Measurements from ENCODE around the gene KCNK16.

The KCNK16 gene

DNA sequence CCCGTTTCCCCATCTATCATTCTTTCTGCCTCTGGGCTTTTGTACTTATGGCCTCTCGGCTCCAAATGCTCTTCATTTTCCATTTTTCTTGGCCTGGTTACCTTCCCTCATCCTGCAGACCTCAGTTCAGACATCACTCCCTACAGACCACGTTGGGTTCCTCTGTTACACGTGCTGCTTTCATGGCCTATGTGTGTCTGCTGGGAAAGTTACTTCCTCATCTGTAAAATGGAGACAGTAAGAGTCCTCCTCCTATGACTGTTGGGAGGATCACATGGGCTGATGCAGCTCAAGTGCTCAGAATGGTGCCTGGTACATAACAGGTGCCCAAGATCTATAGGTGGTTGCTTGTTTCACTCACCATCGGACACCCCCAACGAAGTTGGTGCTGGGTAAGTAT lies 21.8 kb downstream of the KCNK16 start:
- TF ChIP-seq, protein P1, sequence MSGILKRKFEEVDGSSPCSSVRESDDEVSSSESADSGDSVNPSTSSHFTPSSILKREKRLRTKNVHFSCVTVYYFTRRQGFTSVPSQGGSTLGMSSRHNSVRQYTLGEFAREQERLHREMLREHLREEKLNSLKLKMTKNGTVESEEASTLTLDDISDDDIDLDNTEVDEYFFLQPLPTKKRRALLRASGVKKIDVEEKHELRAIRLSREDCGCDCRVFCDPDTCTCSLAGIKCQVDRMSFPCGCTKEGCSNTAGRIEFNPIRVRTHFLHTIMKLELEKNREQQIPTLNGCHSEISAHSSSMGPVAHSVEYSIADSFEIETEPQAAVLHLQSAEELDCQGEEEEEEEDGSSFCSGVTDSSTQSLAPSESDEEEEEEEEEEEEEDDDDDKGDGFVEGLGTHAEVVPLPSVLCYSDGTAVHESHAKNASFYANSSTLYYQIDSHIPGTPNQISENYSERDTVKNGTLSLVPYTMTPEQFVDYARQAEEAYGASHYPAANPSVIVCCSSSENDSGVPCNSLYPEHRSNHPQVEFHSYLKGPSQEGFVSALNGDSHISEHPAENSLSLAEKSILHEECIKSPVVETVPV (CRISPR knock-in tag; IDR thresholded peaks at IDR 0.05) = no peak
- TF ChIP-seq RARB (CRISPR knock-in tag; IDR thresholded peaks at IDR 0.05) (no peak), ISL1 (CRISPR knock-in tag; IDR thresholded peaks at IDR 0.05) (no peak), TOX (CRISPR knock-in tag; IDR thresholded peaks at IDR 0.05; ENCODE audit: borderline replicate concordance) (no peak), PPARA (CRISPR knock-in tag; IDR thresholded peaks at IDR 0.05; ENCODE audit: borderline replicate concordance) (no peak), BACH2 (CRISPR knock-in tag; IDR thresholded peaks at IDR 0.05; ENCODE audit: borderline replicate concordance) (no peak), ZC3H10 (CRISPR knock-in tag; IDR thresholded peaks at IDR 0.05) (no peak), TCF4 (CRISPR knock-in tag; IDR thresholded peaks at IDR 0.05; ENCODE audit: borderline replicate concordance) (no peak), OSR1 (CRISPR knock-in tag; IDR thresholded peaks at IDR 0.05) (no peak)
- TF ChIP-seq, protein P2, sequence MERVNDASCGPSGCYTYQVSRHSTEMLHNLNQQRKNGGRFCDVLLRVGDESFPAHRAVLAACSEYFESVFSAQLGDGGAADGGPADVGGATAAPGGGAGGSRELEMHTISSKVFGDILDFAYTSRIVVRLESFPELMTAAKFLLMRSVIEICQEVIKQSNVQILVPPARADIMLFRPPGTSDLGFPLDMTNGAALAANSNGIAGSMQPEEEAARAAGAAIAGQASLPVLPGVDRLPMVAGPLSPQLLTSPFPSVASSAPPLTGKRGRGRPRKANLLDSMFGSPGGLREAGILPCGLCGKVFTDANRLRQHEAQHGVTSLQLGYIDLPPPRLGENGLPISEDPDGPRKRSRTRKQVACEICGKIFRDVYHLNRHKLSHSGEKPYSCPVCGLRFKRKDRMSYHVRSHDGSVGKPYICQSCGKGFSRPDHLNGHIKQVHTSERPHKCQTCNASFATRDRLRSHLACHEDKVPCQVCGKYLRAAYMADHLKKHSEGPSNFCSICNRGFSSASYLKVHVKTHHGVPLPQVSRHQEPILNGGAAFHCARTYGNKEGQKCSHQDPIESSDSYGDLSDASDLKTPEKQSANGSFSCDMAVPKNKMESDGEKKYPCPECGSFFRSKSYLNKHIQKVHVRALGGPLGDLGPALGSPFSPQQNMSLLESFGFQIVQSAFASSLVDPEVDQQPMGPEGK (CRISPR knock-in tag; IDR thresholded peaks at IDR 0.05; ENCODE audit: borderline replicate concordance) = no peak
- ATAC-seq = no peak

DNA sequence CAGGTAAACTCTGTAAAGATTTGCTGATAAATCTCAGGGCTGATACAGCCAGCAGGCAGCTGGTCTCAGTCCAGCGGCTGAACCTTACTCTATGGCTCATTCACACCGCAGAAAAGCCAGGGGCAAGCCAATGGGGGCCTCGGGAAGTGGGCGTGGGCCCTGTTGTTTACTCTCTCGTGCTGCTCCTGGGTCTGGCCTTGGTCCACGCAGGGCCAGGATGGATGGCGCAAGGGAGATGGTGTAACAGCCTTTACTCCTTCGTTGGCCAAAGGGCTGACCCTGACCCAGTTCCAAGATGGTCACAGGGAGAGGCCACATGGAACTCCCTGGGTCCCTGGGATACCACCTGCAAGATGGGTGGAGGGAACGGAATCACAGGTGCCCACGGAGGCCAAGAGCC lies 24.4 kb downstream of the KCNK16 start:
- no peak for ATAC-seq

DNA sequence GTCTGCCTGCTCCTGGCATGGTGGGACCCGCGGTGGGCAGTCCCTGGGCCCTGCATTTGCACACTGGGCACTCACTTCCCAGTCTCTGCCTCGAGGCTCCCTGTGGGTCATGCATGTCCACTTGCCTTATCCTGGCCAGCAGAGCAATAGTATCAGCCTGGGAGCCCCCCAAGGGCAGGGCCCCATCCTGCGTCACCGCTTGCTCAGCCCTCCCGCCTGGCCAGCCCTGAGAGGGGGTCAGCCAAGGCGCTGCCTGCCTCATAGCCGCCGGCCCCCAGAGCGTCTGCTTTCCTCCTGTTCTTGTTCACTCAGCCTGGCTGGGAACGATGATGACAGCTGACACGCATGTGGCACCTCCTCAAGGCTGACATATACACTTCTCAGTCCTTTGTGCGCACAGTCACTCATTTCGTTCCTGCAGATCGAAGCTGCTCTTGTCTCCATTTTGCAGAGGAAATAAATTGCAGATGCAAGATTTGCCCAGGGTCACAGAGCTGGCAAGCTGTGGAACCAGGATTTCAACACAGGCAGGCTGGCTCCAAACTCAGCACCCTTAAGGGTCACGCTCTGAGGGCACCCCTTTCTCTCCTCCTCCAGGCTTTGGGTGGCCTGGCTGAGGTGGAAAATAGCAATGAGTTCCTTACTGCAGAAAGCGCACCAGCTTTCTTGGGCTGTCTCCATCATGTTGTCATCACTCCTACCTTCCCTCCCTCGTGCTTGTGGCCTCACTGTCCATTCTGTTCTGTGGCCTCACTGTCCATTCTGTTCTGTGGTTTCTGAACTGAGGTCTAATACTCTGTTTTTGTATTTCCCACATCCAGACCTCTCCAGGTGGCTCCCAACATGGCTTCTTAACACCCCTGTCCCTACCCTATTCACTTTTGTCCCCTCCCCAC lies 25.5 kb downstream of the KCNK16 start:
- ATAC-seq = no peak; the same call in 2 of the 3 replicates
- TF ChIP-seq GLIS3 (CRISPR knock-in tag; IDR thresholded peaks at IDR 0.05) (no peak), ZNF70 (CRISPR knock-in tag; IDR thresholded peaks at IDR 0.05) (no peak), SNAI2 (CRISPR knock-in tag; IDR thresholded peaks at IDR 0.05) (no peak), BACH2 (CRISPR knock-in tag; IDR thresholded peaks at IDR 0.05; ENCODE audit: borderline replicate concordance) (no peak), OSR1 (CRISPR knock-in tag; IDR thresholded peaks at IDR 0.05) (no peak), CSDC2 (CRISPR knock-in tag; IDR thresholded peaks at IDR 0.05) (no peak), ZNF565 (CRISPR knock-in tag; conservative IDR thresholded peaks at IDR 0.05; ENCODE audit: low read depth) (no peak), RARB (CRISPR knock-in tag; IDR thresholded peaks at IDR 0.05) (no peak), ZFP30 (CRISPR knock-in tag; IDR thresholded peaks at IDR 0.05) (no peak), TOX (CRISPR knock-in tag; IDR thresholded peaks at IDR 0.05; ENCODE audit: borderline replicate concordance) (no peak), ESRRG (CRISPR knock-in tag; IDR thresholded peaks at IDR 0.05) (no peak), ISL1 (CRISPR knock-in tag; IDR thresholded peaks at IDR 0.05) (no peak), ZC3H10 (CRISPR knock-in tag; IDR thresholded peaks at IDR 0.05) (no peak), PPARA (CRISPR knock-in tag; IDR thresholded peaks at IDR 0.05; ENCODE audit: borderline replicate concordance) (no peak)
- TF ChIP-seq, protein P1 (CRISPR knock-in tag; IDR thresholded peaks at IDR 0.05) = no peak
- TF ChIP-seq, protein P3, sequence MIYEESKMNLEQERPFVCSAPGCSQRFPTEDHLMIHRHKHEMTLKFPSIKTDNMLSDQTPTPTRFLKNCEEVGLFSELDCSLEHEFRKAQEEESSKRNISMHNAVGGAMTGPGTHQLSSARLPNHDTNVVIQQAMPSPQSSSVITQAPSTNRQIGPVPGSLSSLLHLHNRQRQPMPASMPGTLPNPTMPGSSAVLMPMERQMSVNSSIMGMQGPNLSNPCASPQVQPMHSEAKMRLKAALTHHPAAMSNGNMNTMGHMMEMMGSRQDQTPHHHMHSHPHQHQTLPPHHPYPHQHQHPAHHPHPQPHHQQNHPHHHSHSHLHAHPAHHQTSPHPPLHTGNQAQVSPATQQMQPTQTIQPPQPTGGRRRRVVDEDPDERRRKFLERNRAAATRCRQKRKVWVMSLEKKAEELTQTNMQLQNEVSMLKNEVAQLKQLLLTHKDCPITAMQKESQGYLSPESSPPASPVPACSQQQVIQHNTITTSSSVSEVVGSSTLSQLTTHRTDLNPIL (CRISPR knock-in tag; IDR thresholded peaks at IDR 0.05; ENCODE audit: low read depth) = no peak
- TF ChIP-seq, protein P4, sequence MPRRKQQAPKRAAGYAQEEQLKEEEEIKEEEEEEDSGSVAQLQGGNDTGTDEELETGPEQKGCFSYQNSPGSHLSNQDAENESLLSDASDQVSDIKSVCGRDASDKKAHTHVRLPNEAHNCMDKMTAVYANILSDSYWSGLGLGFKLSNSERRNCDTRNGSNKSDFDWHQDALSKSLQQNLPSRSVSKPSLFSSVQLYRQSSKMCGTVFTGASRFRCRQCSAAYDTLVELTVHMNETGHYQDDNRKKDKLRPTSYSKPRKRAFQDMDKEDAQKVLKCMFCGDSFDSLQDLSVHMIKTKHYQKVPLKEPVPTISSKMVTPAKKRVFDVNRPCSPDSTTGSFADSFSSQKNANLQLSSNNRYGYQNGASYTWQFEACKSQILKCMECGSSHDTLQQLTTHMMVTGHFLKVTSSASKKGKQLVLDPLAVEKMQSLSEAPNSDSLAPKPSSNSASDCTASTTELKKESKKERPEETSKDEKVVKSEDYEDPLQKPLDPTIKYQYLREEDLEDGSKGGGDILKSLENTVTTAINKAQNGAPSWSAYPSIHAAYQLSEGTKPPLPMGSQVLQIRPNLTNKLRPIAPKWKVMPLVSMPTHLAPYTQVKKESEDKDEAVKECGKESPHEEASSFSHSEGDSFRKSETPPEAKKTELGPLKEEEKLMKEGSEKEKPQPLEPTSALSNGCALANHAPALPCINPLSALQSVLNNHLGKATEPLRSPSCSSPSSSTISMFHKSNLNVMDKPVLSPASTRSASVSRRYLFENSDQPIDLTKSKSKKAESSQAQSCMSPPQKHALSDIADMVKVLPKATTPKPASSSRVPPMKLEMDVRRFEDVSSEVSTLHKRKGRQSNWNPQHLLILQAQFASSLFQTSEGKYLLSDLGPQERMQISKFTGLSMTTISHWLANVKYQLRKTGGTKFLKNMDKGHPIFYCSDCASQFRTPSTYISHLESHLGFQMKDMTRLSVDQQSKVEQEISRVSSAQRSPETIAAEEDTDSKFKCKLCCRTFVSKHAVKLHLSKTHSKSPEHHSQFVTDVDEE (CRISPR knock-in tag; IDR thresholded peaks at IDR 0.05) = no peak
- TF ChIP-seq, protein P5, sequence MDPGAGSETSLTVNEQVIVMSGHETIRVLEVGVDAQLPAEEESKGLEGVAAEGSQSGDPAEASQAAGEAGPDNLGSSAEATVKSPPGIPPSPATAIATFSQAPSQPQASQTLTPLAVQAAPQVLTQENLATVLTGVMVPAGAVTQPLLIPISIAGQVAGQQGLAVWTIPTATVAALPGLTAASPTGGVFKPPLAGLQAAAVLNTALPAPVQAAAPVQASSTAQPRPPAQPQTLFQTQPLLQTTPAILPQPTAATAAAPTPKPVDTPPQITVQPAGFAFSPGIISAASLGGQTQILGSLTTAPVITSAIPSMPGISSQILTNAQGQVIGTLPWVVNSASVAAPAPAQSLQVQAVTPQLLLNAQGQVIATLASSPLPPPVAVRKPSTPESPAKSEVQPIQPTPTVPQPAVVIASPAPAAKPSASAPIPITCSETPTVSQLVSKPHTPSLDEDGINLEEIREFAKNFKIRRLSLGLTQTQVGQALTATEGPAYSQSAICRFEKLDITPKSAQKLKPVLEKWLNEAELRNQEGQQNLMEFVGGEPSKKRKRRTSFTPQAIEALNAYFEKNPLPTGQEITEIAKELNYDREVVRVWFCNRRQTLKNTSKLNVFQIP (CRISPR knock-in tag; IDR thresholded peaks at IDR 0.05; ENCODE audit: borderline replicate concordance, low read depth) = no peak

More for the DNA sequence above, 24.4 kb downstream of the KCNK16 start:
- TF ChIP-seq ISL1 (CRISPR knock-in tag; IDR thresholded peaks at IDR 0.05) (no peak), ZFP3 (CRISPR knock-in tag; IDR thresholded peaks at IDR 0.05) (no peak), ESRRG (CRISPR knock-in tag; IDR thresholded peaks at IDR 0.05) (no peak), PPARA (CRISPR knock-in tag; IDR thresholded peaks at IDR 0.05; ENCODE audit: borderline replicate concordance) (no peak), GLIS3 (CRISPR knock-in tag; IDR thresholded peaks at IDR 0.05) (no peak)
- TF ChIP-seq, protein P1 (CRISPR knock-in tag; IDR thresholded peaks at IDR 0.05) = no peak

Data from SK-N-SH treated with all-trans-retinoic acid at 6 μM for 48 hours (cell line).